Brain pericyte (primary cell): Measurements from ENCODE around the gene MSH4.
"Not testable (repeated sequence)": the region's sequence is repeated elsewhere in the genome, so short reads cannot be mapped to it uniquely, and the experiment has no call there.

ENCODE experiments used
- DNase-seq: peaks from one replicate; pipeline ENCODE4 v3.0.0-alpha.2; 2012; ENCODE audit warnings: low read depth, low spot score

The MSH4 gene

DNA sequence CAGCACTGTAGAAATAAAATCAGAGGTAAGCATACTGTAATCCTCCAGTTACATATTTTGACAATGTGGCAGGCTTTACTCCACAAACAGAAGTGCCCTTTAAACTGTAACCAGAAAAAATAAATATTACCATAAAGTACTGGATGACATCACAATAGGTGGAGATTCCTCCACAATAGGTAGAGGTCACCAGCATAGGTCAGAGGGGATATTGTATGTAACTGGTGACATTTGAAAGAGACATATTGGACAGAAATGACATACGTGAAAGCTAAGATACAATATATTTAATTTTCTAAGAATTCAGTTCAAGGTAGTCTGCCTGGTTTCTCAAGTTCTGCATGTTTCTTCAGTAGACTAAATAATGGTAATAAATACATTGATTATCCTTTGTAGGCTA is 135.6 kb downstream of the MSH4 start, which contains the start of gene ASB17:
ASB17 (minus strand) TSS at position 101 of the 400 bp plus-strand sequence. CDS start 113 bp downstream, outside the sequence.
- no peak for DNase-seq

DNA sequence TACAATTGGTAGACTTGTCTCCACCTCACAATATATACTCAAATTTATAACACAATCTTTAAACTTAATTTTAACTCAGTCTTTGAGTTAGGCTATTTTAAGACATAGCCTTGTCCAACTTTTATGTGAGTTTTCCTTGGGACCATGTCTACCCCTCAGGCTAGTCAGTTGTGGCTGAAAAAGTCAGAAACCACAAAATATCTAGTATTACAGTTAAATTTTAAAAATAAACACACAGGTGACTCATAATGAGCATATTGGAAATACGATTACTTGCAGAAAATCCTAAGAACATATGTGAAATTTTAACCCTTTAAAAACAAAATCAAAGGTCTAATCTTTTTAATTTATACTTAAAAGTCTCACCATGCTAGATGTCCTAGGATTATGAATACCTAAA is 140.4 kb downstream of the MSH4 start:
- no peak for DNase-seq

DNA sequence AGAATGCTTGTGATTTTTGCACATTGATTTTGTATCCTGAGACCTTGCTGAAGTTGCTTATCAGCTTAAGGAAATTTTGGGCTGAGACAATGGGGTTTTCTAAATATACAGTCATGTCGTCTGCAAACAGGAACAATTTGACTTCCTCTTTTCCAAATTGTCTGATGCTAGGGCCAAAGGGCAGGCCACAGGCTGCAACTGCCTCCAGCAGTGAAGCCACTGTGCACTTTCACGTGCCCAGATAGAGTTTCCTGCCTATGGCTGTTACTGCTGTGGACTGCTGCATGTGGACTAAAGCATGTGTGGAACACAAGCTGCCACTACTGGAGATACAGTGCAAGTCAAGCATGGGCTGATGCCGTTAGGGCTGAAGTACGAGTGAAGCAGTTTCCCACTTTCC is 146.4 kb downstream of the MSH4 start:
- DNase-seq = not testable (repeated sequence)

DNA sequence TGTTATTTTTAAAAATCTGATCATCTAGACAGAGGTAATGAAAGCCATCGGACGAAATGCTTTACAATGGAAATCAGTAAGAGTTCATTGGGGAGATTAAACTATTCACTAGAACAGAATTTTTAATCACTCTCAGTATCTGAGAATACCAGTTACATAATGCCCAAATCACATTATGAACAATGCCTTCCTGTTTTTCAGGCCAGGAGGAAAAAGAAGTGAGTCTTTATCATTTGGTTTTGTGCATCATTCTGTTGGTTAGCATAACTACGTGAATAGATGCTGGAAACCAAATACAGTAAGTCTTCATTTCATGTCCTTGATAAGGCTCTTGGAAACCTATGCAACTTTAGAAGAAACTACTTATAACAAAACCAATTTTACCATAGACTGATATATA is 153.5 kb downstream of the MSH4 start:
- no peak for DNase-seq

DNA sequence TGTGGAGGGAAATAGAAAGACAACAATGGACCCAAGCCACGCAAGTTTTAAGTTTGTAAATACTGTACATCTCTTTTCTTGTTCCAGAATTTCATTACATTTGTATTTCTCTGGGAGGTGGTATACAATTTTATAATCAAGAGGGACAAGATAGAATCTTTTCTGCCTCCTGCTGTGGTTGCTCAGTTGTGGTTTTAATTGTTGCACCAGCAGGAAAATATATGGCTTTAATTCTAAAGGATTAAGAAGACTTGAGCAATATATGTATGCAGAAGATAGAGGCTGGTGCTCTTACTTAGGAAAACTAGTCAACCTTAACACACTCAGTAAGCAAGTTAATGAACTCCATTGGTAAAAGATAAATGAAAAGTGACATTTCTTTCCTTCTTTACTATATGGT is 155.3 kb downstream of the MSH4 start:
- DNase-seq = no peak

GRCh38 chr1:75953461-75953860 is 156.8 kb downstream of the MSH4 start:
- no peak for DNase-seq

GRCh38 chr1:75954586-75954985 is 157.9 kb downstream of the MSH4 start:
- no peak for DNase-seq
